ENCODE results near the gene ETHE1. TPM values are rescaled to one million over a fixed set of nuclear protein-coding genes. Genes with fewer than 3 reads are reported as not detected.

ETHE1 gene
- polyA plus RNA-seq, 1 donor from 2014 or later = 40.9 TPM

DNA sequence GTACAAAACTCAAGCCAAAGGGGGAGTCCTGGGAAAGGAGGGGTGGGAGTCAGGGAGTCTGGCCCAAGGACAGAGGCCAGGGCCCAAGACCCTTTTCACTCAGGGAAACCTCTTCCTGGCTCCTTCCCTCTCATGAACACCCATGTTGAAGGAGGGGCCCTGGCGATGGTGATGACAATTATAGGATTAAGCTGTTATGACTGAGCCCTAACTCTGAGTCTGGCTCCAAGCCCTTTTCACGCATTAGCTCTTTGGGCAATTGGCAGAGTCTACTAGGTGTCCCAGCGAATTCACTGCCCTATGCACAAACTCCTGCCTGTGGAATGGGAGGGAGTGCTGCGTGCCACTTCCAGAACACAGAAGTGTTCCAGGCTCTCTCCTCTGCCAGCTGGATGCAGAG, 26.7 kb upstream of the ETHE1 start:
- Histone ChIP-seq H2AFZ (ENCODE audit: low read depth, low read length) (no peak overlapping the region), H3K9me3 (ENCODE audit: low read length) (no peaks in the 10 kb centered on the region), H3K9ac (ENCODE audit: low read length) (no peak overlapping the region), H3K36me3 (ENCODE audit: insufficient read depth, low read length) (no peaks in the 10 kb centered on the region), H3K9me2 (ENCODE audit: insufficient read depth, low read length) (no peaks in the 10 kb centered on the region), H4K20me1 (ENCODE audit: insufficient read depth) (no peaks in the 10 kb centered on the region), H3K79me2 (replicated peaks; ENCODE audit: insufficient read depth, low read length) (no peaks in the 10 kb centered on the region), H3K4me3 (ENCODE audit: low read length) (no peak overlapping the region), H3K4me2 (ENCODE audit: low read length) (no peak overlapping the region), H3K27me3 (ENCODE audit: insufficient read depth, low read depth, low read length) (no peaks in the 10 kb centered on the region), H3K27ac (ENCODE audit: low read length) (no peak overlapping the region), H3F3A (ENCODE audit: insufficient read depth, low read length, poor library complexity, severe bottlenecking) (no peaks in the 10 kb centered on the region)
- TF ChIP-seq, protein P1, sequence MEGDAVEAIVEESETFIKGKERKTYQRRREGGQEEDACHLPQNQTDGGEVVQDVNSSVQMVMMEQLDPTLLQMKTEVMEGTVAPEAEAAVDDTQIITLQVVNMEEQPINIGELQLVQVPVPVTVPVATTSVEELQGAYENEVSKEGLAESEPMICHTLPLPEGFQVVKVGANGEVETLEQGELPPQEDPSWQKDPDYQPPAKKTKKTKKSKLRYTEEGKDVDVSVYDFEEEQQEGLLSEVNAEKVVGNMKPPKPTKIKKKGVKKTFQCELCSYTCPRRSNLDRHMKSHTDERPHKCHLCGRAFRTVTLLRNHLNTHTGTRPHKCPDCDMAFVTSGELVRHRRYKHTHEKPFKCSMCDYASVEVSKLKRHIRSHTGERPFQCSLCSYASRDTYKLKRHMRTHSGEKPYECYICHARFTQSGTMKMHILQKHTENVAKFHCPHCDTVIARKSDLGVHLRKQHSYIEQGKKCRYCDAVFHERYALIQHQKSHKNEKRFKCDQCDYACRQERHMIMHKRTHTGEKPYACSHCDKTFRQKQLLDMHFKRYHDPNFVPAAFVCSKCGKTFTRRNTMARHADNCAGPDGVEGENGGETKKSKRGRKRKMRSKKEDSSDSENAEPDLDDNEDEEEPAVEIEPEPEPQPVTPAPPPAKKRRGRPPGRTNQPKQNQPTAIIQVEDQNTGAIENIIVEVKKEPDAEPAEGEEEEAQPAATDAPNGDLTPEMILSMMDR (IDR thresholded peaks at IDR 0.05; ENCODE audit: poor library complexity, severe bottlenecking) = no peak
- TF ChIP-seq TAF1 (IDR thresholded peaks at IDR 0.05; ENCODE audit: low read depth) (no peak), EZH2 (IDR thresholded peaks at IDR 0.05; ENCODE audit: borderline replicate concordance, insufficient read depth, low read length, poor library complexity, severe bottlenecking) (no peak), RAD21 (conservative IDR thresholded peaks at IDR 0.05) (no peak), EP300 (conservative IDR thresholded peaks at IDR 0.05; ENCODE audit: poor library complexity, severe bottlenecking) (no peak)
- TF ChIP-seq, protein P2, sequence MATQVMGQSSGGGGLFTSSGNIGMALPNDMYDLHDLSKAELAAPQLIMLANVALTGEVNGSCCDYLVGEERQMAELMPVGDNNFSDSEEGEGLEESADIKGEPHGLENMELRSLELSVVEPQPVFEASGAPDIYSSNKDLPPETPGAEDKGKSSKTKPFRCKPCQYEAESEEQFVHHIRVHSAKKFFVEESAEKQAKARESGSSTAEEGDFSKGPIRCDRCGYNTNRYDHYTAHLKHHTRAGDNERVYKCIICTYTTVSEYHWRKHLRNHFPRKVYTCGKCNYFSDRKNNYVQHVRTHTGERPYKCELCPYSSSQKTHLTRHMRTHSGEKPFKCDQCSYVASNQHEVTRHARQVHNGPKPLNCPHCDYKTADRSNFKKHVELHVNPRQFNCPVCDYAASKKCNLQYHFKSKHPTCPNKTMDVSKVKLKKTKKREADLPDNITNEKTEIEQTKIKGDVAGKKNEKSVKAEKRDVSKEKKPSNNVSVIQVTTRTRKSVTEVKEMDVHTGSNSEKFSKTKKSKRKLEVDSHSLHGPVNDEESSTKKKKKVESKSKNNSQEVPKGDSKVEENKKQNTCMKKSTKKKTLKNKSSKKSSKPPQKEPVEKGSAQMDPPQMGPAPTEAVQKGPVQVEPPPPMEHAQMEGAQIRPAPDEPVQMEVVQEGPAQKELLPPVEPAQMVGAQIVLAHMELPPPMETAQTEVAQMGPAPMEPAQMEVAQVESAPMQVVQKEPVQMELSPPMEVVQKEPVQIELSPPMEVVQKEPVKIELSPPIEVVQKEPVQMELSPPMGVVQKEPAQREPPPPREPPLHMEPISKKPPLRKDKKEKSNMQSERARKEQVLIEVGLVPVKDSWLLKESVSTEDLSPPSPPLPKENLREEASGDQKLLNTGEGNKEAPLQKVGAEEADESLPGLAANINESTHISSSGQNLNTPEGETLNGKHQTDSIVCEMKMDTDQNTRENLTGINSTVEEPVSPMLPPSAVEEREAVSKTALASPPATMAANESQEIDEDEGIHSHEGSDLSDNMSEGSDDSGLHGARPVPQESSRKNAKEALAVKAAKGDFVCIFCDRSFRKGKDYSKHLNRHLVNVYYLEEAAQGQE (IDR thresholded peaks at IDR 0.05; ENCODE audit: borderline replicate concordance) = no peak

DNA sequence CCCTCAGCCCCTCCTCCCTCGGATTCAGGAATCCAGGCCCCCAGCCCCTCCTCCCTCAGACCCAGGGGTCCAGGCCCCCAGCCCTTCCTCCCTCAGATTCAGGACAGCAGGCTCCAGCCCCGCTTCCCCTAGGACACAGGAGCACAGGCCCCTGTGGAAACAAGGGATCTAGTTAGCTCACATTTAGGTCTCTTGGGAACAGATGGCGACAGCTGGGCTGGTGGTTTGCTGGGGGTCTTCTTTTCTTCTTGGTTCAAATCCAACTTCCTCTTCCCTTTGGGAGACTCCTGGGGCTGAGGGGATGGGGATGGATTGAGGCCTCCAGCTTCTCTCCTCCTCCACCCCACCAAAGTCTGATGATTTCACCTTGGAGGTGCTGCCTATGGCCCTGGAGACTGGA, 25.6 kb upstream of the ETHE1 start:
- Histone ChIP-seq H3K9ac (ENCODE audit: low read length) (no peak overlapping the region), H3K4me3 (ENCODE audit: low read length) (no peak overlapping the region), H3K4me2 (ENCODE audit: low read length) (no peak overlapping the region), H3K79me2 (replicated peaks; ENCODE audit: insufficient read depth, low read length) (no peaks in the 10 kb centered on the region), H3K9me2 (ENCODE audit: insufficient read depth, low read length) (no peaks in the 10 kb centered on the region), H3K27me3 (ENCODE audit: insufficient read depth, low read depth, low read length) (no peaks in the 10 kb centered on the region), H3F3A (ENCODE audit: insufficient read depth, low read length, poor library complexity, severe bottlenecking) (no peaks in the 10 kb centered on the region), H3K36me3 (ENCODE audit: insufficient read depth, low read length) (no peaks in the 10 kb centered on the region), H3K27ac (ENCODE audit: low read length) (no peak overlapping the region), H2AFZ (ENCODE audit: low read depth, low read length) (no peak overlapping the region), H3K9me3 (ENCODE audit: low read length) (no peaks in the 10 kb centered on the region), H4K20me1 (ENCODE audit: insufficient read depth) (no peaks in the 10 kb centered on the region)
- TF ChIP-seq MXI1 (conservative IDR thresholded peaks at IDR 0.05; ENCODE audit: poor library complexity, severe bottlenecking) (no peak), POLR2AphosphoS5 (IDR thresholded peaks at IDR 0.05) (no peak), EP300 (conservative IDR thresholded peaks at IDR 0.05; ENCODE audit: poor library complexity, severe bottlenecking) (no peak), RAD21 (conservative IDR thresholded peaks at IDR 0.05) (no peak), SMC3 (conservative IDR thresholded peaks at IDR 0.05; ENCODE audit: poor library complexity) (no peak)
- TF ChIP-seq, protein P2 (IDR thresholded peaks at IDR 0.05; ENCODE audit: borderline replicate concordance) = no peak
